Hematopoietic multipotent progenitor cell treated with erythropoietin and hydrocortisone succinate and interleukin-3 and kit ligand, for 15 days (in vitro differentiated cells): ENCODE data around the gene MBTPS1.

Experiments used
- DNase-seq: peaks from one replicate; pipeline ENCODE4 v3.0.0-alpha.2; 2015; ENCODE audit warnings: low spot score

The MBTPS1 gene

GRCh38 chr16:84074721-84075120 is 42.0 kb downstream of the MBTPS1 start:
- no peak for DNase-seq

- DNase-seq: no peak
These were observed 44.7 kb downstream of the MBTPS1 start for GRCh38 chr16:84072014-84072413.

GRCh38 chr16:84071121-84071520 is 45.6 kb downstream of the MBTPS1 start:
- no peak for DNase-seq

GRCh38 chr16:84069540-84069939 is 47.2 kb downstream of the MBTPS1 start:
- DNase-seq: no peak

- DNase-seq: no peak
These were observed 47.8 kb downstream of the MBTPS1 start for GRCh38 chr16:84068783-84069462.

- no peak for DNase-seq
These were observed 48.7 kb downstream of the MBTPS1 start for GRCh38 chr16:84068041-84068440.

- no peak for DNase-seq
These were observed 49.1 kb downstream of the MBTPS1 start for GRCh38 chr16:84067640-84068039.

GRCh38 chr16:84065536-84066132 is 51.1 kb downstream of the MBTPS1 start:
- peak; percentile 49 for DNase-seq

GRCh38 chr16:84063980-84064379 is 52.8 kb downstream of the MBTPS1 start:
- DNase-seq: no peak

- peak; percentile 67 for DNase-seq
These were observed 53.8 kb downstream of the MBTPS1 start for GRCh38 chr16:84062734-84063640.

- DNase-seq: no peak
These were observed 55.4 kb downstream of the MBTPS1 start for GRCh38 chr16:84061236-84061819.

GRCh38 chr16:84059946-84060901 is 56.5 kb downstream of the MBTPS1 start:
- DNase-seq: no peak

GRCh38 chr16:84059111-84059510 is 57.6 kb downstream of the MBTPS1 start:
- DNase-seq: no peak

- no peak for DNase-seq
These were observed 58.1 kb downstream of the MBTPS1 start for GRCh38 chr16:84058664-84059063.

GRCh38 chr16:84058211-84058610 is 58.5 kb downstream of the MBTPS1 start:
- no peak for DNase-seq

GRCh38 chr16:84056933-84057332 is 59.8 kb downstream of the MBTPS1 start:
- DNase-seq: no peak

GRCh38 chr16:84055801-84056634 is 60.7 kb downstream of the MBTPS1 start:
- DNase-seq: no peak

- DNase-seq: no peak
These were observed 61.4 kb downstream of the MBTPS1 start for GRCh38 chr16:84055366-84055765.

GRCh38 chr16:84054916-84055315 is 61.8 kb downstream of the MBTPS1 start:
- no peak for DNase-seq

- no peak for DNase-seq
These were observed 62.5 kb downstream of the MBTPS1 start for GRCh38 chr16:84054271-84054670.
